Activated T-helper 1 cell treated with anti-CD3 and anti-CD28 coated beads, Interleukin-12 subunit alpha, Interleukin-12 subunit beta, Interleukin-2, Interleukin-4 antibody, amounts not matched to agents 30 ng/mL and 10 ng/mL and 1 ng/mL, durations not matched to agents 14 hours and 24 hours and 36 hours (primary cell): ENCODE data around the gene CDKL5. TPM values are rescaled to one million over a fixed set of nuclear protein-coding genes. Genes with fewer than 3 reads are reported as not detected.

ENCODE experiments used
- DNase-seq: peaks from one replicate; pipeline ENCODE4 v3.0.0; 2021; ENCODE audit warnings: low spot score
- H3K27ac Mint-ChIP-seq: one replicate; pipeline ENCODE4 v1.8.0; 2021; ENCODE audit warnings: mild to moderate bottlenecking, mixed read lengths
- H3K27me3 Mint-ChIP-seq: one replicate; pipeline ENCODE4 v1.8.0; 2022; ENCODE audit warnings: mild to moderate bottlenecking, moderate library complexity, mixed read lengths; ENCODE audit not compliant: insufficient read depth
- H3K36me3 Mint-ChIP-seq: one replicate; pipeline ENCODE4 v1.8.0; 2021; ENCODE audit warnings: low read depth, mixed read lengths
- H3K4me1 Mint-ChIP-seq: one replicate; pipeline ENCODE4 v1.8.0; 2021; ENCODE audit warnings: low read depth, mixed read lengths
- H3K4me3 Mint-ChIP-seq: one replicate; pipeline ENCODE4 v1.8.0; 2021; ENCODE audit warnings: mild to moderate bottlenecking, moderate library complexity, mixed read lengths
- H3K9me3 Mint-ChIP-seq: one replicate; pipeline ENCODE4 v1.8.0; 2021; ENCODE audit warnings: mixed read lengths
- intact Hi-C: fragments of 100-400 bp; cut with micrococcal nuclease; formaldehyde crosslinking; loops from one replicate; pipeline ENCODE4 v1.15.1; 2024
- total RNA-seq: library from RNA; stranded (reverse); gene quantifications from 2 replicates; pipeline ENCODE4 v1.2.3, GENCODE V29; 2022

CDKL5 gene
- total RNA-seq, 1 donor from 2014 or later, result 0.73 TPM

- no peaks in the 10 kb centered on the region for H3K4me1 Mint-ChIP-seq
- H3K4me3 Mint-ChIP-seq, result no peak overlapping the region
- no peaks in the 10 kb centered on the region for H3K27me3 Mint-ChIP-seq
- DNase-seq, result no peak
- no peak overlapping the region for H3K27ac Mint-ChIP-seq
- H3K9me3 Mint-ChIP-seq, result no peaks in the 10 kb centered on the region
- intact Hi-C loops, result no loop called here
- H3K36me3 Mint-ChIP-seq, result no peaks in the 10 kb centered on the region
Measured at GRCh38 chrX:18640686-18641085, 215.3 kb downstream of the CDKL5 start.

- Mint-ChIP-seq H3K4me1 (no peaks in the 10 kb centered on the region), H3K9me3 (no peaks in the 10 kb centered on the region), H3K36me3 (no peaks in the 10 kb centered on the region), H3K4me3 (no peak overlapping the region), H3K27ac (no peak overlapping the region), H3K27me3 (no peaks in the 10 kb centered on the region)
- no peak for DNase-seq
- intact Hi-C loops, result no loop called here
Measured at GRCh38 chrX:18643243-18643642, 217.8 kb downstream of the CDKL5 start.

- no peak overlapping the region for H3K4me3 Mint-ChIP-seq
- no peaks in the 10 kb centered on the region for H3K27me3 Mint-ChIP-seq
- H3K4me1 Mint-ChIP-seq, result no peaks in the 10 kb centered on the region
- intact Hi-C loops, result no loop called here
- no peak for DNase-seq
- no peaks in the 10 kb centered on the region for H3K9me3 Mint-ChIP-seq
- no peak overlapping the region for H3K27ac Mint-ChIP-seq
- no peaks in the 10 kb centered on the region for H3K36me3 Mint-ChIP-seq
Measured at GRCh38 chrX:18643853-18644252, 218.4 kb downstream of the CDKL5 start.

- intact Hi-C loops, result no loop called here
- no peak overlapping the region for H3K27ac Mint-ChIP-seq
- H3K27me3 Mint-ChIP-seq, result no peaks in the 10 kb centered on the region
Measured at GRCh38 chrX:18647621-18648020, 222.2 kb downstream of the CDKL5 start.

GRCh38 chrX:18649498-18649951 is 224.1 kb downstream of the CDKL5 start:
- Mint-ChIP-seq H3K36me3 (no peaks in the 10 kb centered on the region), H3K4me1 (no peaks in the 10 kb centered on the region), H3K27ac (no peak overlapping the region), H3K9me3 (no peaks in the 10 kb centered on the region), H3K4me3 (no peak overlapping the region), H3K27me3 (no peaks in the 10 kb centered on the region)
- DNase-seq, result no peak
- intact Hi-C loops, result no loop called here

More at GRCh38 chrX:18647621-18648020, 222.2 kb downstream of the CDKL5 start:
- DNase-seq, result no peak
- no peaks in the 10 kb centered on the region for H3K36me3 Mint-ChIP-seq
- H3K4me1 Mint-ChIP-seq, result no peaks in the 10 kb centered on the region
- no peak overlapping the region for H3K4me3 Mint-ChIP-seq
- H3K9me3 Mint-ChIP-seq, result no peaks in the 10 kb centered on the region

GRCh38 chrX:18650662-18651061 is 225.3 kb downstream of the CDKL5 start:
- DNase-seq, result no peak
- intact Hi-C loops, result no loop called here
- H3K27me3 Mint-ChIP-seq, result no peaks in the 10 kb centered on the region
- H3K36me3 Mint-ChIP-seq, result no peaks in the 10 kb centered on the region
- no peak overlapping the region for H3K4me3 Mint-ChIP-seq
- H3K27ac Mint-ChIP-seq, result no peak overlapping the region
- no peaks in the 10 kb centered on the region for H3K9me3 Mint-ChIP-seq
- no peaks in the 10 kb centered on the region for H3K4me1 Mint-ChIP-seq

- H3K9me3 Mint-ChIP-seq, result no peaks in the 10 kb centered on the region
- H3K4me1 Mint-ChIP-seq, result no peaks in the 10 kb centered on the region
- H3K36me3 Mint-ChIP-seq, result no peaks in the 10 kb centered on the region
- intact Hi-C loops, result no loop called here
- no peak overlapping the region for H3K4me3 Mint-ChIP-seq
- H3K27ac Mint-ChIP-seq, result no peak overlapping the region
- DNase-seq, result no peak
- H3K27me3 Mint-ChIP-seq, result no peaks in the 10 kb centered on the region
Measured at GRCh38 chrX:18652636-18653035, 227.2 kb downstream of the CDKL5 start.

GRCh38 chrX:18654875-18655836 is 229.7 kb downstream of the CDKL5 start:
- Mint-ChIP-seq H3K27ac (no peak overlapping the region), H3K4me3 (no peak overlapping the region), H3K4me1 (no peaks in the 10 kb centered on the region), H3K9me3 (no peaks in the 10 kb centered on the region), H3K27me3 (no peaks in the 10 kb centered on the region), H3K36me3 (no peaks in the 10 kb centered on the region)
- intact Hi-C loops, result no loop called here
- DNase-seq, result no peak

GRCh38 chrX:18661273-18661672 is 235.9 kb downstream of the CDKL5 start:
- Mint-ChIP-seq H3K9me3 (no peaks in the 10 kb centered on the region), H3K4me3 (no peak overlapping the region), H3K4me1 (no peaks in the 10 kb centered on the region), H3K27me3 (no peaks in the 10 kb centered on the region), H3K36me3 (no peaks in the 10 kb centered on the region), H3K27ac (no peak overlapping the region)
- DNase-seq, result no peak
- intact Hi-C loops, result no loop called here

- no peak overlapping the region for H3K27ac Mint-ChIP-seq
- H3K4me1 Mint-ChIP-seq, result peaks cover 6% of the 10 kb centered on the region
- H3K36me3 Mint-ChIP-seq, result no peaks in the 10 kb centered on the region
- intact Hi-C loops, result no loop called here
- no peaks in the 10 kb centered on the region for H3K27me3 Mint-ChIP-seq
- no peak for DNase-seq
- H3K9me3 Mint-ChIP-seq, result no peaks in the 10 kb centered on the region
- no peak overlapping the region for H3K4me3 Mint-ChIP-seq
Measured at GRCh38 chrX:18664947-18665346, 239.5 kb downstream of the CDKL5 start.

GRCh38 chrX:18666614-18667013 is 241.2 kb downstream of the CDKL5 start:
- Mint-ChIP-seq H3K4me3 (no peak overlapping the region), H3K36me3 (no peaks in the 10 kb centered on the region), H3K27ac (no peak overlapping the region), H3K9me3 (no peaks in the 10 kb centered on the region), H3K27me3 (no peaks in the 10 kb centered on the region), H3K4me1 (peaks cover 6% of the 10 kb centered on the region)
- intact Hi-C loops, result no loop called here
- no peak for DNase-seq

- Mint-ChIP-seq H3K4me3 (peak overlapping the region; percentile 13), H3K27ac (no peak overlapping the region), H3K9me3 (no peaks in the 10 kb centered on the region), H3K27me3 (no peaks in the 10 kb centered on the region), H3K4me1 (peaks cover 6% of the 10 kb centered on the region), H3K36me3 (no peaks in the 10 kb centered on the region)
- intact Hi-C loops, result no loop called here
- no peak for DNase-seq
Measured at GRCh38 chrX:18668071-18668835, 242.8 kb downstream of the CDKL5 start.

GRCh38 chrX:18672008-18672407 is 246.6 kb downstream of the CDKL5 start, which contains the start of gene RS1:
TSS of gene RS1 (minus strand) at chrX:18672108. CDS start at chrX:18672068, 40 bp downstream.
- intact Hi-C loops, result loop anchor here (5.0 to 10.0 kb wide), 2 partner anchors 670 to 937 kb away; partner anchors contain the start of genes PDHA1 and SCML1
- H3K4me3 Mint-ChIP-seq, result no peak within 1 kb of the TSS
- no peak within 1 kb of the TSS for H3K27ac Mint-ChIP-seq
- H3K4me1 Mint-ChIP-seq, result peaks cover 6% of the 10 kb centered on the region
- DNase-seq, result no peak
- H3K36me3 Mint-ChIP-seq, result no peaks in the 10 kb centered on the region
- no peaks in the 10 kb centered on the region for H3K27me3 Mint-ChIP-seq
- no peaks in the 10 kb centered on the region for H3K9me3 Mint-ChIP-seq
